OCI-LY7 (cell line): ENCODE measurements around the gene CRK.

ENCODE experiments used
- CTCF ChIP-seq: fragments of 200-600 bp; sonication (generic); conservative IDR thresholded peaks from 2 replicates; pipeline ENCODE4 v1.5.1; 2014; ENCODE audit warnings: mild to moderate bottlenecking, antibody characterized with exemption, low read length, moderate library complexity, mixed read lengths
- EZH2phosphoT487 ChIP-seq: fragments of 200-600 bp; sonication (generic); IDR thresholded peaks from 2 replicates; pipeline ENCODE4 v1.6.1; 2018; ENCODE audit warnings: low read depth, borderline replicate concordance, mild to moderate bottlenecking, mixed run types, antibody characterized with exemption, low read length, moderate library complexity, mixed read lengths

GRCh38 chr17:1484060-1484535 is 28.1 kb upstream of the CRK start:
- TF ChIP-seq CTCF (no peak), EZH2phosphoT487 (no peak)
